H1 (cell line): ENCODE measurements around the gene ADAM12. TPM values are rescaled to one million over a fixed set of nuclear protein-coding genes. Genes with fewer than 3 reads are reported as not detected.

Experiments
- PHF8 ChIP-seq: fragments of 200-600 bp; sonication (generic); conservative IDR thresholded peaks from 2 replicates; pipeline ENCODE4 v1.7.1; 2012; ENCODE audit warnings: low read depth, mild to moderate bottlenecking, inconsistent platforms, low read length, moderate library complexity
- RAD21 ChIP-seq, 2 experiments: IDR thresholded peaks in 1 of 2; conservative IDR thresholded peaks in 1 of 2; 2 replicates each; pipeline ENCODE4 v1.6.1; 2011; ENCODE audit warnings: low read depth in 2 of 2, low read length in 2 of 2, improper control_type of control experiment in 1 of 2, inconsistent platforms in 1 of 2, mild to moderate bottlenecking in 1 of 2, moderate library complexity in 1 of 2
- RXRA ChIP-seq: IDR thresholded peaks from 2 replicates; pipeline ENCODE4 v1.6.1; 2011; ENCODE audit warnings: low read depth, mild to moderate bottlenecking, low read length, moderate library complexity; ENCODE audit not compliant: insufficient read depth
- polyA plus RNA-seq, 7 experiments: library from polyadenylated mRNA; depleted of rRNA in 3 of 7; stranded (reverse) in 5 of 7; unstranded in 2 of 7; fragments of >200 nt in 5 of 7; fragments of 200-250 nt in 2 of 7; gene quantifications; 1 replicate in 5 of 7; 2 replicates in 1 of 7; 4 replicates in 1 of 7; pipeline versions ENCODE4 v1.2.1 to v1.2.3, GENCODE V29; 2011 to 2013; ENCODE audit warnings: missing spikeins in 2 of 7, mixed read lengths in 2 of 7
- total RNA-seq: library from RNA; stranded (reverse); fragmentation: NEBNext Ultra II Directional; extraction: Animal tissue kit (Norgen Biotek cat#: 25700); gene quantifications from 2 replicates; pipeline ENCODE4 v1.2.1, GENCODE V29; 2021

The ADAM12 gene
- total and polyA plus RNA-seq, 2 of the 8 experiments (the other 6 are each of a cell fraction or from before 2014, with no cell fraction given), result 0.07 to 0.17 TPM

- TF ChIP-seq RXRA (no peak), PHF8 (no peak), RAD21 (IDR thresholded peaks at IDR 0.05 in 1 of 2, conservative IDR thresholded peaks at IDR 0.05 in 1 of 2; ENCODE audit: low read depth in 2 of 2, low read length in 2 of 2) (peak; percentile 70 to 73)
These were observed 131.4 kb downstream of the ADAM12 start (continued) for GRCh38 chr10:126256864-126257263.
